GM23338 (cell line): ENCODE data around the gene PTPN18. TPM values are rescaled to one million over a fixed set of nuclear protein-coding genes. Genes with fewer than 3 reads are reported as not detected.
A peak's percentile ranks its signal among the peaks of the same experiment; 100 is the strongest.

Experiments
- ATAC-seq: fragments of 200-7000 bp; cut with Tn5 transposase; 3 replicates; pipeline ENCODE4 v1.9.1; 2020
- DNase-seq: peaks from one replicate; pipeline ENCODE4 v3.0.0-alpha.2; 2015; ENCODE audit warnings: low spot score
- H2AFZ ChIP-seq: fragments of 200-600 bp; sonication (generic); 2 replicates; pipeline ENCODE4 v1.8.0; 2016; ENCODE audit warnings: antibody characterized with exemption, mild to moderate bottlenecking, moderate library complexity
- H3F3A ChIP-seq: fragments of 200-600 bp; sonication (generic); replicated peaks from 2 replicates; pipeline ENCODE4 v1.8.0; 2017; ENCODE audit warnings: antibody characterized with exemption, mixed run types, low read depth
- H3K27ac ChIP-seq: fragments of 200-600 bp; sonication (generic); 2 replicates; pipeline ENCODE4 v1.6.1; 2016; ENCODE audit warnings: low read depth
- H3K27me3 ChIP-seq: fragments of 200-600 bp; sonication (generic); 2 replicates; pipeline ENCODE4 v1.8.0; 2016; ENCODE audit warnings: mild to moderate bottlenecking, mixed run types, moderate library complexity; ENCODE audit not compliant: insufficient read depth
- H3K36me3 ChIP-seq: fragments of 200-600 bp; sonication (generic); 2 replicates; pipeline ENCODE4 v1.8.0; 2016; ENCODE audit warnings: mild to moderate bottlenecking; ENCODE audit not compliant: insufficient read depth
- H3K4me1 ChIP-seq: fragments of 200-600 bp; sonication (generic); 2 replicates; pipeline ENCODE4 v1.8.0; 2016; ENCODE audit warnings: mild to moderate bottlenecking, moderate library complexity; ENCODE audit not compliant: insufficient read depth
- H3K4me2 ChIP-seq: fragments of 200-600 bp; sonication (generic); 2 replicates; pipeline ENCODE4 v1.7.1; 2017; ENCODE audit warnings: mixed run types
- H3K4me3 ChIP-seq: fragments of 200-600 bp; sonication (generic); 2 replicates; pipeline ENCODE4 v1.6.1; 2016; ENCODE audit warnings: mixed run types
- H3K79me2 ChIP-seq: fragments of 200-600 bp; sonication (generic); replicated peaks from 2 replicates; pipeline ENCODE4 v1.8.0; 2017; ENCODE audit warnings: mild to moderate bottlenecking; ENCODE audit not compliant: insufficient read depth
- H3K9me2 ChIP-seq: fragments of 200-600 bp; sonication (generic); 2 replicates; pipeline ENCODE4 v1.8.0; 2017; ENCODE audit not compliant: insufficient read depth
- H4K20me1 ChIP-seq: fragments of 200-600 bp; sonication (generic); replicated peaks from 2 replicates; pipeline ENCODE4 v1.8.0; 2017; ENCODE audit warnings: mild to moderate bottlenecking; ENCODE audit not compliant: insufficient read depth
- H3K27ac Mint-ChIP-seq: 2 replicates; pipeline ENCODE4 v1.8.0; 2020; ENCODE audit warnings: inconsistent platforms, mild to moderate bottlenecking, moderate library complexity, mixed read lengths
- H3K27me3 Mint-ChIP-seq: 3 replicates; pipeline ENCODE4 v1.8.0; 2022; ENCODE audit warnings: low read depth, mild to moderate bottlenecking, moderate library complexity, mixed read lengths, inconsistent platforms; ENCODE audit not compliant: insufficient read depth, poor library complexity
- H3K36me3 Mint-ChIP-seq: 3 replicates; pipeline ENCODE4 v1.8.0; 2021; ENCODE audit warnings: low read depth, mild to moderate bottlenecking, inconsistent platforms, moderate library complexity, mixed read lengths
- H3K4me1 Mint-ChIP-seq: 3 replicates; pipeline ENCODE4 v1.8.0; 2020; ENCODE audit warnings: mild to moderate bottlenecking, inconsistent platforms, mixed read lengths
- H3K4me3 Mint-ChIP-seq: 3 replicates; pipeline ENCODE4 v1.8.0; 2021; ENCODE audit warnings: moderate library complexity, mild to moderate bottlenecking, inconsistent platforms, mixed read lengths
- H3K9me3 Mint-ChIP-seq: 3 replicates; pipeline ENCODE4 v1.8.0; 2020; ENCODE audit warnings: moderate library complexity, mild to moderate bottlenecking, inconsistent platforms, mixed read lengths
- CREB1 ChIP-seq: fragments of 250-450 bp; sonication (Bioruptor Pico); IDR thresholded peaks from 2 replicates; pipeline ENCODE4 v1.5.0; 2020; ENCODE audit warnings: low read depth, mild to moderate bottlenecking, moderate library complexity
- EZH2 ChIP-seq: fragments of 200-600 bp; sonication (generic); IDR thresholded peaks from one replicate; pipeline ENCODE4 v1.8.0; 2017; ENCODE audit warnings: antibody characterized with exemption, mild to moderate bottlenecking, low read depth; ENCODE audit not compliant: unreplicated experiment
- EZH2phosphoT487 ChIP-seq: fragments of 200-600 bp; sonication (generic); IDR thresholded peaks from one replicate; pipeline ENCODE4 v1.8.1; 2018; ENCODE audit warnings: antibody characterized with exemption; ENCODE audit not compliant: unreplicated experiment
- JUNB ChIP-seq: IDR thresholded peaks from one replicate; pipeline ENCODE4 v1.6.1; 2016; ENCODE audit warnings: antibody characterized with exemption; ENCODE audit not compliant: unreplicated experiment
- NANOG ChIP-seq: IDR thresholded peaks from 2 replicates; pipeline ENCODE4 v1.6.1; 2016; ENCODE audit warnings: antibody characterized with exemption, borderline replicate concordance
- POLR2AphosphoS5 ChIP-seq: IDR thresholded peaks from 2 replicates; pipeline ENCODE4 v1.6.1; 2016; ENCODE audit warnings: antibody characterized with exemption, low read depth
- REST ChIP-seq: IDR thresholded peaks from one replicate; pipeline ENCODE4 v1.6.1; 2018; ENCODE audit warnings: antibody characterized with exemption; ENCODE audit not compliant: unreplicated experiment
- STAT1 ChIP-seq: IDR thresholded peaks from one replicate; pipeline ENCODE4 v1.6.1; 2016; ENCODE audit warnings: antibody characterized with exemption; ENCODE audit not compliant: unreplicated experiment
- ZNF114 ChIP-seq: fragments of 250-450 bp; sonication (Bioruptor Pico); IDR thresholded peaks from 2 replicates; pipeline ENCODE4 v1.5.0; 2020; ENCODE audit warnings: mild to moderate bottlenecking, moderate library complexity
- ZNF331 ChIP-seq: fragments of 250-450 bp; sonication (Bioruptor Pico); IDR thresholded peaks from 2 replicates; pipeline ENCODE4 v1.5.0; 2020; ENCODE audit warnings: low read depth, mild to moderate bottlenecking, moderate library complexity
- polyA plus RNA-seq: library from polyadenylated mRNA; unstranded; fragments of >200 nt; fragmentation: Nextera tagmentation; extraction: Ambion mirVana; gene quantifications from 2 replicates; pipeline ENCODE4 v1.2.1, GENCODE V29; 2016
- total RNA-seq: library from RNA; depleted of rRNA; stranded (reverse); fragments of >200 nt; shearing (Covaris generic); gene quantifications from 2 replicates; pipeline ENCODE4 v1.2.3, GENCODE V29; 2014
- TF ChIP-seq, protein P1 (sequence below): fragments of 250-450 bp; sonication (Bioruptor Pico); IDR thresholded peaks from 2 replicates; pipeline ENCODE4 v1.5.0; 2020; ENCODE audit warnings: mild to moderate bottlenecking, moderate library complexity
- TF ChIP-seq, protein P2 (sequence below): IDR thresholded peaks from 2 replicates; pipeline ENCODE4 v1.6.1; 2016; ENCODE audit warnings: antibody characterized with exemption
- TF ChIP-seq, protein P3 (sequence below), 2 experiments: fragments of 200-600 bp in 1 of 2; sonication (generic) in 1 of 2; conservative IDR thresholded peaks; 2 replicates each; pipeline versions ENCODE4 v1.5.1 to v1.6.1; 2016 to 2017; ENCODE audit warnings: antibody characterized with exemption in 2 of 2, low read depth in 2 of 2, mild to moderate bottlenecking in 2 of 2, moderate library complexity in 1 of 2

Gene PTPN18
- total and polyA plus RNA-seq, 2 experiments from 2014 or later: 10.1 to 10.9 TPM

DNA sequence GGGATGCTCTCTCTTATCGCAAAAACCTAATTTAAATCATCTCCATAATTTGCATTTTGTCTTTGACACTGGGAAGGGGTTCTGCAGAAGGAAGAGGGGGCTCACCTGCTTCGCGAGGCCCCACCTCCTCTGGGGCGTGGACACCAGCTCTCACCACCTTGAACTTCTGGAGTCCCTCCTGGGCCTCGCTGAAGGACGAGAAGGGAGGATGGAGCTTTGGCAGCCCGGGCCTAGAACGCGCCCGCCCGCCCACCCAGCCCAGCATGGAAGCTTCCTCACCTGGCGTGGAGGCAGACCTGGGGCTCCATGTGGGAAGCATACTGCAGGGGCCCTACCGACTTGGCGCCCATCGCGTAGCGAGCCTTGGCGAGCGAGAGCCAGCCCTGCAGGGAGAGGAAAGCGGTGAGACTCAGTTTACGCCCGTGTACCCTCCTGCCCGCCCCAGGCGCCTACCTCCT is 14.3 kb upstream of the PTPN18 start:
- H3K4me3 ChIP-seq: peak overlapping the region; percentile 82
- H3K4me1 Mint-ChIP-seq: peaks cover 15% of the 10 kb centered on the region
- H3F3A ChIP-seq: 0 out of 2 replicates have a peak, but pooled peaks cover 3% of the 10 kb centered on the region
- peak overlapping the region; percentile 83 for H3K4me2 ChIP-seq
- peaks cover 14% of the 10 kb centered on the region for H3K36me3 ChIP-seq
- peaks cover 60% of the 10 kb centered on the region for H3K36me3 Mint-ChIP-seq
- DNase-seq (peak; percentile 50), ATAC-seq (peak; percentile 4)
- H3K9me2 ChIP-seq: no peaks in the 10 kb centered on the region
- peaks cover 27% of the 10 kb centered on the region for H3K27me3 Mint-ChIP-seq
- peaks cover 6% of the 10 kb centered on the region; the same call in 2 of the 3 replicates for H3K9me3 Mint-ChIP-seq
- no peaks in the 10 kb centered on the region for H3K27me3 ChIP-seq
- no peaks in the 10 kb centered on the region; the same call in 1 of the 2 replicates for H4K20me1 ChIP-seq
- peak overlapping the region; percentile 99 for H3K4me3 Mint-ChIP-seq
- peak overlapping the region; percentile 98 for H3K27ac Mint-ChIP-seq
- peak overlapping the region; percentile 72; the same call in 1 of the 2 replicates for H2AFZ ChIP-seq
- peaks cover 9% of the 10 kb centered on the region; the same call in 1 of the 2 replicates for H3K4me1 ChIP-seq
- H3K27ac ChIP-seq: 0 out of 2 replicates have a peak overlapping the region, but pooled peaks have one; percentile 99
- TF ChIP-seq CREB1 (CRISPR knock-in tag) (no peak), NANOG (no peak), ZNF331 (CRISPR knock-in tag) (no peak), JUNB (no peak), EZH2 (no peak), POLR2AphosphoS5 (no peak; the same call in 1 of the 2 replicates), STAT1 (no peak), ZNF114 (CRISPR knock-in tag) (no peak), EZH2phosphoT487 (no peak), REST (no peak)
- TF ChIP-seq, protein P1, sequence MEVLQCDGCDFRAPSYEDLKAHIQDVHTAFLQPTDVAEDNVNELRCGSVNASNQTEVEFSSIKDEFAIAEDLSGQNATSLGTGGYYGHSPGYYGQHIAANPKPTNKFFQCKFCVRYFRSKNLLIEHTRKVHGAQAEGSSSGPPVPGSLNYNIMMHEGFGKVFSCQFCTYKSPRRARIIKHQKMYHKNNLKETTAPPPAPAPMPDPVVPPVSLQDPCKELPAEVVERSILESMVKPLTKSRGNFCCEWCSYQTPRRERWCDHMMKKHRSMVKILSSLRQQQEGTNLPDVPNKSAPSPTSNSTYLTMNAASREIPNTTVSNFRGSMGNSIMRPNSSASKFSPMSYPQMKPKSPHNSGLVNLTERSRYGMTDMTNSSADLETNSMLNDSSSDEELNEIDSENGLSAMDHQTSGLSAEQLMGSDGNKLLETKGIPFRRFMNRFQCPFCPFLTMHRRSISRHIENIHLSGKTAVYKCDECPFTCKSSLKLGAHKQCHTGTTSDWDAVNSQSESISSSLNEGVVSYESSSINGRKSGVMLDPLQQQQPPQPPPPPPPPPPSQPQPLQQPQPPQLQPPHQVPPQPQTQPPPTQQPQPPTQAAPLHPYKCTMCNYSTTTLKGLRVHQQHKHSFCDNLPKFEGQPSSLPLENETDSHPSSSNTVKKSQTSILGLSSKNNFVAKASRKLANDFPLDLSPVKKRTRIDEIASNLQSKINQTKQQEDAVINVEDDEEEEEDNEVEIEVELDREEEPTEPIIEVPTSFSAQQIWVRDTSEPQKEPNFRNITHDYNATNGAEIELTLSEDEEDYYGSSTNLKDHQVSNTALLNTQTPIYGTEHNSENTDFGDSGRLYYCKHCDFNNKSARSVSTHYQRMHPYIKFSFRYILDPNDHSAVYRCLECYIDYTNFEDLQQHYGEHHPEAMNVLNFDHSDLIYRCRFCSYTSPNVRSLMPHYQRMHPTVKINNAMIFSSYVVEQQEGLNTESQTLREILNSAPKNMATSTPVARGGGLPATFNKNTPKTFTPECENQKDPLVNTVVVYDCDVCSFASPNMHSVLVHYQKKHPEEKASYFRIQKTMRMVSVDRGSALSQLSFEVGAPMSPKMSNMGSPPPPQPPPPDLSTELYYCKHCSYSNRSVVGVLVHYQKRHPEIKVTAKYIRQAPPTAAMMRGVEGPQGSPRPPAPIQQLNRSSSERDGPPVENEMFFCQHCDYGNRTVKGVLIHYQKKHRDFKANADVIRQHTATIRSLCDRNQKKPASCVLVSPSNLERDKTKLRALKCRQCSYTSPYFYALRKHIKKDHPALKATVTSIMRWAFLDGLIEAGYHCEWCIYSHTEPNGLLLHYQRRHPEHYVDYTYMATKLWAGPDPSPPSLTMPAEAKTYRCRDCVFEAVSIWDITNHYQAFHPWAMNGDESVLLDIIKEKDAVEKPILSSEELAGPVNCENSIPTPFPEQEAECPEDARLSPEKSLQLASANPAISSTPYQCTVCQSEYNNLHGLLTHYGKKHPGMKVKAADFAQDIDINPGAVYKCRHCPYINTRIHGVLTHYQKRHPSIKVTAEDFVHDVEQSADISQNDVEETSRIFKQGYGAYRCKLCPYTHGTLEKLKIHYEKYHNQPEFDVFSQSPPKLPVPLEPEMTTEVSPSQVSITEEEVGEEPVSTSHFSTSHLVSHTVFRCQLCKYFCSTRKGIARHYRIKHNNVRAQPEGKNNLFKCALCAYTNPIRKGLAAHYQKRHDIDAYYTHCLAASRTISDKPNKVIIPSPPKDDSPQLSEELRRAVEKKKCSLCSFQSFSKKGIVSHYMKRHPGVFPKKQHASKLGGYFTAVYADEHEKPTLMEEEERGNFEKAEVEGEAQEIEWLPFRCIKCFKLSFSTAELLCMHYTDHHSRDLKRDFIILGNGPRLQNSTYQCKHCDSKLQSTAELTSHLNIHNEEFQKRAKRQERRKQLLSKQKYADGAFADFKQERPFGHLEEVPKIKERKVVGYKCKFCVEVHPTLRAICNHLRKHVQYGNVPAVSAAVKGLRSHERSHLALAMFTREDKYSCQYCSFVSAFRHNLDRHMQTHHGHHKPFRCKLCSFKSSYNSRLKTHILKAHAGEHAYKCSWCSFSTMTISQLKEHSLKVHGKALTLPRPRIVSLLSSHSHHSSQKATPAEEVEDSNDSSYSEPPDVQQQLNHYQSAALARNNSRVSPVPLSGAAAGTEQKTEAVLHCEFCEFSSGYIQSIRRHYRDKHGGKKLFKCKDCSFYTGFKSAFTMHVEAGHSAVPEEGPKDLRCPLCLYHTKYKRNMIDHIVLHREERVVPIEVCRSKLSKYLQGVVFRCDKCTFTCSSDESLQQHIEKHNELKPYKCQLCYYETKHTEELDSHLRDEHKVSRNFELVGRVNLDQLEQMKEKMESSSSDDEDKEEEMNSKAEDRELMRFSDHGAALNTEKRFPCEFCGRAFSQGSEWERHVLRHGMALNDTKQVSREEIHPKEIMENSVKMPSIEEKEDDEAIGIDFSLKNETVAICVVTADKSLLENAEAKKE (CRISPR knock-in tag): no peak
- TF ChIP-seq, protein P2, sequence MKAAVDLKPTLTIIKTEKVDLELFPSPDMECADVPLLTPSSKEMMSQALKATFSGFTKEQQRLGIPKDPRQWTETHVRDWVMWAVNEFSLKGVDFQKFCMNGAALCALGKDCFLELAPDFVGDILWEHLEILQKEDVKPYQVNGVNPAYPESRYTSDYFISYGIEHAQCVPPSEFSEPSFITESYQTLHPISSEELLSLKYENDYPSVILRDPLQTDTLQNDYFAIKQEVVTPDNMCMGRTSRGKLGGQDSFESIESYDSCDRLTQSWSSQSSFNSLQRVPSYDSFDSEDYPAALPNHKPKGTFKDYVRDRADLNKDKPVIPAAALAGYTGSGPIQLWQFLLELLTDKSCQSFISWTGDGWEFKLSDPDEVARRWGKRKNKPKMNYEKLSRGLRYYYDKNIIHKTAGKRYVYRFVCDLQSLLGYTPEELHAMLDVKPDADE: no peak
- TF ChIP-seq, protein P3, sequence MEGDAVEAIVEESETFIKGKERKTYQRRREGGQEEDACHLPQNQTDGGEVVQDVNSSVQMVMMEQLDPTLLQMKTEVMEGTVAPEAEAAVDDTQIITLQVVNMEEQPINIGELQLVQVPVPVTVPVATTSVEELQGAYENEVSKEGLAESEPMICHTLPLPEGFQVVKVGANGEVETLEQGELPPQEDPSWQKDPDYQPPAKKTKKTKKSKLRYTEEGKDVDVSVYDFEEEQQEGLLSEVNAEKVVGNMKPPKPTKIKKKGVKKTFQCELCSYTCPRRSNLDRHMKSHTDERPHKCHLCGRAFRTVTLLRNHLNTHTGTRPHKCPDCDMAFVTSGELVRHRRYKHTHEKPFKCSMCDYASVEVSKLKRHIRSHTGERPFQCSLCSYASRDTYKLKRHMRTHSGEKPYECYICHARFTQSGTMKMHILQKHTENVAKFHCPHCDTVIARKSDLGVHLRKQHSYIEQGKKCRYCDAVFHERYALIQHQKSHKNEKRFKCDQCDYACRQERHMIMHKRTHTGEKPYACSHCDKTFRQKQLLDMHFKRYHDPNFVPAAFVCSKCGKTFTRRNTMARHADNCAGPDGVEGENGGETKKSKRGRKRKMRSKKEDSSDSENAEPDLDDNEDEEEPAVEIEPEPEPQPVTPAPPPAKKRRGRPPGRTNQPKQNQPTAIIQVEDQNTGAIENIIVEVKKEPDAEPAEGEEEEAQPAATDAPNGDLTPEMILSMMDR (conservative IDR thresholded peaks at IDR 0.05; ENCODE audit: low read depth in 2 of 2): no peak
- peaks cover 21% of the 10 kb centered on the region for H3K79me2 ChIP-seq
